HepG2 (cell line): ENCODE data around the gene CST11. TPM values are rescaled to one million over a fixed set of nuclear protein-coding genes. Genes with fewer than 3 reads are reported as not detected.

Experiments
- AGO1 ChIP-seq: fragments of 200-400 bp; formaldehyde crosslinking; IDR thresholded peaks from 2 replicates; pipeline ENCODE4 v1.6.1; 2017; ENCODE audit warnings: mild to moderate bottlenecking, low read depth, low read length, moderate library complexity; ENCODE audit not compliant: poor library complexity, severe bottlenecking
- ARID2 ChIP-seq: sonication (generic); formaldehyde crosslinking; IDR thresholded peaks from 2 replicates; pipeline ENCODE4 v1.8.1; 2022; ENCODE audit warnings: mild to moderate bottlenecking, missing genetic modification reagents, borderline replicate concordance
- HMGA1 ChIP-seq: sonication (generic); formaldehyde crosslinking; conservative IDR thresholded peaks from 2 replicates; pipeline ENCODE4 v1.4.0; 2020; ENCODE audit warnings: missing genetic modification reagents
- HNRNPL ChIP-seq: fragments of 200-400 bp; formaldehyde crosslinking; IDR thresholded peaks from 2 replicates; pipeline ENCODE4 v1.6.1; 2017; ENCODE audit warnings: mild to moderate bottlenecking, low read depth, low read length
- KLF12 ChIP-seq: sonication (generic); formaldehyde crosslinking; IDR thresholded peaks from 2 replicates; pipeline ENCODE4 v1.4.0; 2020; ENCODE audit warnings: missing genetic modification reagents, borderline replicate concordance
- MIER2 ChIP-seq: IDR thresholded peaks from 2 replicates; pipeline ENCODE4 v1.6.1; 2016; ENCODE audit warnings: missing biosample characterization, missing genetic modification reagents
- PHF20 ChIP-seq: sonication (generic); formaldehyde crosslinking; IDR thresholded peaks from 2 replicates; pipeline ENCODE4 v1.5.0; 2020; ENCODE audit warnings: mild to moderate bottlenecking, missing genetic modification reagents
- TEAD2 ChIP-seq: sonication (generic); formaldehyde crosslinking; IDR thresholded peaks from 2 replicates; pipeline ENCODE4 v1.9.0; 2021; ENCODE audit warnings: missing genetic modification reagents
- ZNF441 ChIP-seq: sonication (generic); formaldehyde crosslinking; IDR thresholded peaks from 2 replicates; pipeline ENCODE4 v1.7.0; 2021; ENCODE audit warnings: missing genetic modification reagents, borderline replicate concordance
- ZNF773 ChIP-seq: sonication (generic); formaldehyde crosslinking; IDR thresholded peaks from 2 replicates; pipeline ENCODE4 v1.4.0; 2020; ENCODE audit warnings: missing genetic modification reagents, borderline replicate concordance
- polyA plus RNA-seq, 8 experiments: library from polyadenylated mRNA; depleted of rRNA in 3 of 8; stranded (reverse) in 7 of 8; unstranded in 1 of 8; fragments of >200 nt; fragmentation: Illumina TruSeq in 4 of 8; extraction: Trizol in 4 of 8; gene quantifications; 2 replicates each; pipeline versions ENCODE4 v1.2.1 to v1.2.3, GENCODE V29; 2011 to 2016; ENCODE audit warnings: low read depth in 4 of 8, missing spikeins in 1 of 8, mixed read lengths in 1 of 8; ENCODE audit not compliant: insufficient read depth in 1 of 8
- total RNA-seq, 5 experiments: library from RNA; depleted of rRNA; stranded (reverse); fragments of >200 nt; fragmentation: Illumina TruSeq; extraction: Trizol; gene quantifications; 2 replicates each; pipeline ENCODE4 v1.2.3, GENCODE V29; 2016; ENCODE audit warnings: low read depth in 1 of 5
- TF ChIP-seq, protein P1 (sequence below): sonication (generic); formaldehyde crosslinking; IDR thresholded peaks from 2 replicates; pipeline ENCODE4 v1.4.0; 2020; ENCODE audit warnings: missing genetic modification reagents
- TF ChIP-seq, protein P2 (sequence below): sonication (generic); formaldehyde crosslinking; IDR thresholded peaks from 2 replicates; pipeline ENCODE4 v1.4.0; 2020; ENCODE audit warnings: missing genetic modification reagents, mild to moderate bottlenecking, borderline replicate concordance
- TF ChIP-seq, protein P3 (sequence below): sonication (generic); formaldehyde crosslinking; IDR thresholded peaks from 2 replicates; pipeline ENCODE4 v1.5.1; 2020; ENCODE audit warnings: missing genetic modification reagents, mild to moderate bottlenecking, borderline replicate concordance
- TF ChIP-seq, protein P4 (sequence below): sonication (generic); formaldehyde crosslinking; IDR thresholded peaks from 2 replicates; pipeline ENCODE4 v1.4.0; 2020; ENCODE audit warnings: mild to moderate bottlenecking, missing genetic modification reagents
- TF ChIP-seq, protein P5 (sequence below): IDR thresholded peaks from 2 replicates; pipeline ENCODE4 v1.6.1; 2012; ENCODE audit warnings: inconsistent platforms
- TF ChIP-seq, protein P6 (sequence below): sonication (generic); formaldehyde crosslinking; IDR thresholded peaks from 2 replicates; pipeline ENCODE4 v1.4.0; 2020; ENCODE audit warnings: missing genetic modification reagents

CST11 gene
- total and polyA plus RNA-seq, 2 of the 13 experiments (the other 11 are each of a cell fraction or from before 2014, with no cell fraction given), result not detected

DNA sequence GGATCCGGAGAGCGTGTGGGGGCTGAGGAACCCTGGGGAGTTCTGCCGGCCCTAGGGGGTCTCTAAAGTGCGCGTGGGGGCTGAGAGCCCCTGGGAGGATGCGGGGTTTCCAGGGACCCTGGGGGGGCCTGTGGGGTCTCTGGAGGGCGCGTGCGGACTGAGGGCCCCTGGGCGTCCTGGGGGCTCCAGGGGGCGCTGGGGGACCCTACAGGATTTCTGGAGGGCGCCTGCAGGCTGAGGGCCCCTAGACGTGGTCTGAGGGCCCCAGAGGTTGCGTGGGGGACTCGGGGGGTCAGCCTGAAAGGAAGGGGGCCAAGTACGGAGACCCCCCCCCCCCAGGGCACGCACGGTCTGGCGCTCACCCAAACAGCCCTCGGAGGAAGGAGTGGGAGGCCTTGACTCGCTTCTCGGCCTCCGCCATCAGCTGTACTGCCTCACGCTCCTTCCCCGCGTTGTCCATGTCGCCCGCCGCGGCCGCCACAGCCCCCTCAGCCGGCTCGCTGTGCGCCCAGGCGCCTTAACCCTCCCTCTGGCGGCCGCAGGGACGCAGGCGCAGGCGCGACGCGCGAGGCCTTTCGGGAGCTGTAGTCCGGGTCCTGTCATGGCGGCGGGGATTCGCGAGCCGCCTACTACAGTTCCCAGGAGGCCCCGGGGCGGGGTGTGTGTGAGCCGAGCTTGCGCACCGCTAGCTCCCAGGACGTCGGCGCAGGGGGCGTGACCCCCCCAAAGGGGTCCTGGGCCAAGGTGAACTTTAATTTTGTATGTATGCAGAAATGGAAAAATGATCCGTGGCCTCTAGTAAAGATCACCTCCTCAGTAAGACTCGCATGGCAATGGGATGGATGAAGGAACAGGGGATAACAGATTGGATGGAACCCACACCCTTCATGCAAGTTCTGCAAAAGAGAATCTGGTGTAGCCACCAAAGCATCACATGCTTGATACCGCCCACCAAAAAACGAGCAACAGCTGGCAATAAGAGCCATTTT lies 31.4 kb downstream of the CST11 start, which contains the start of gene NAPB (continued):
- TF ChIP-seq, protein P1, sequence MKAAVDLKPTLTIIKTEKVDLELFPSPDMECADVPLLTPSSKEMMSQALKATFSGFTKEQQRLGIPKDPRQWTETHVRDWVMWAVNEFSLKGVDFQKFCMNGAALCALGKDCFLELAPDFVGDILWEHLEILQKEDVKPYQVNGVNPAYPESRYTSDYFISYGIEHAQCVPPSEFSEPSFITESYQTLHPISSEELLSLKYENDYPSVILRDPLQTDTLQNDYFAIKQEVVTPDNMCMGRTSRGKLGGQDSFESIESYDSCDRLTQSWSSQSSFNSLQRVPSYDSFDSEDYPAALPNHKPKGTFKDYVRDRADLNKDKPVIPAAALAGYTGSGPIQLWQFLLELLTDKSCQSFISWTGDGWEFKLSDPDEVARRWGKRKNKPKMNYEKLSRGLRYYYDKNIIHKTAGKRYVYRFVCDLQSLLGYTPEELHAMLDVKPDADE, result peak; percentile 77; the same call in 1 of the 2 replicates
- TF ChIP-seq MIER2, result no peak
- TF ChIP-seq, protein P2, sequence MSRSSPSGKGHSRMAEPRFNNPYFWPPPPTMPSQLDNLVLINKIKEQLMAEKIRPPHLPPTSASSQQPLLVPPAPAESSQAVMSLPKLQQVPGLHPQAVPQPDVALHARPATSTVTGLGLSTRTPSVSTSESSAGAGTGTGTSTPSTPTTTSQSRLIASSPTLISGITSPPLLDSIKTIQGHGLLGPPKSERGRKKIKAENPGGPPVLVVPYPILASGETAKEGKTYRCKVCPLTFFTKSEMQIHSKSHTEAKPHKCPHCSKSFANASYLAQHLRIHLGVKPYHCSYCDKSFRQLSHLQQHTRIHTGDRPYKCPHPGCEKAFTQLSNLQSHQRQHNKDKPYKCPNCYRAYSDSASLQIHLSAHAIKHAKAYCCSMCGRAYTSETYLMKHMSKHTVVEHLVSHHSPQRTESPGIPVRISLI (CRISPR knock-in tag), result no peak
- peak; percentile 97 for TF ChIP-seq KLF12
- TF ChIP-seq ZNF441 (CRISPR knock-in tag), result no peak
- no peak; the same call in 1 of the 2 replicates for TF ChIP-seq ARID2 (CRISPR knock-in tag)
- TF ChIP-seq, protein P3, sequence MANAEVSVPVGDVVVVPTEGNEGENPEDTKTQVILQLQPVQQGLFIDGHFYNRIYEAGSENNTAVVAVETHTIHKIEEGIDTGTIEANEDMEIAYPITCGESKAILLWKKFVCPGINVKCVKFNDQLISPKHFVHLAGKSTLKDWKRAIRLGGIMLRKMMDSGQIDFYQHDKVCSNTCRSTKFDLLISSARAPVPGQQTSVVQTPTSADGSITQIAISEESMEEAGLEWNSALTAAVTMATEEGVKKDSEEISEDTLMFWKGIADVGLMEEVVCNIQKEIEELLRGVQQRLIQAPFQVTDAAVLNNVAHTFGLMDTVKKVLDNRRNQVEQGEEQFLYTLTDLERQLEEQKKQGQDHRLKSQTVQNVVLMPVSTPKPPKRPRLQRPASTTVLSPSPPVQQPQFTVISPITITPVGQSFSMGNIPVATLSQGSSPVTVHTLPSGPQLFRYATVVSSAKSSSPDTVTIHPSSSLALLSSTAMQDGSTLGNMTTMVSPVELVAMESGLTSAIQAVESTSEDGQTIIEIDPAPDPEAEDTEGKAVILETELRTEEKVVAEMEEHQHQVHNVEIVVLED, result peak; percentile 98
- TF ChIP-seq HMGA1 (CRISPR knock-in tag), result no peak
- TF ChIP-seq HNRNPL, result no peak
- TF ChIP-seq, protein P4, sequence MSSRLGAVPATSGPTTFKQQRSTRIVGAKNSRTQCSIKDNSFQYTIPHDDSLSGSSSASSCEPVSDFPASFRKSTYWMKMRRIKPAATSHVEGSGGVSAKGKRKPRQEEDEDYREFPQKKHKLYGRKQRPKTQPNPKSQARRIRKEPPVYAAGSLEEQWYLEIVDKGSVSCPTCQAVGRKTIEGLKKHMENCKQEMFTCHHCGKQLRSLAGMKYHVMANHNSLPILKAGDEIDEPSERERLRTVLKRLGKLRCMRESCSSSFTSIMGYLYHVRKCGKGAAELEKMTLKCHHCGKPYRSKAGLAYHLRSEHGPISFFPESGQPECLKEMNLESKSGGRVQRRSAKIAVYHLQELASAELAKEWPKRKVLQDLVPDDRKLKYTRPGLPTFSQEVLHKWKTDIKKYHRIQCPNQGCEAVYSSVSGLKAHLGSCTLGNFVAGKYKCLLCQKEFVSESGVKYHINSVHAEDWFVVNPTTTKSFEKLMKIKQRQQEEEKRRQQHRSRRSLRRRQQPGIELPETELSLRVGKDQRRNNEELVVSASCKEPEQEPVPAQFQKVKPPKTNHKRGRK (CRISPR knock-in tag), result no peak
- TF ChIP-seq, protein P5, sequence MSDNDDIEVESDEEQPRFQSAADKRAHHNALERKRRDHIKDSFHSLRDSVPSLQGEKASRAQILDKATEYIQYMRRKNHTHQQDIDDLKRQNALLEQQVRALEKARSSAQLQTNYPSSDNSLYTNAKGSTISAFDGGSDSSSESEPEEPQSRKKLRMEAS, result peak; percentile 68; the same call in 1 of the 2 replicates
- TF ChIP-seq AGO1, result peak; percentile 6
- no peak; the same call in 1 of the 2 replicates for TF ChIP-seq ZNF773 (CRISPR knock-in tag)
- TF ChIP-seq, protein P6, sequence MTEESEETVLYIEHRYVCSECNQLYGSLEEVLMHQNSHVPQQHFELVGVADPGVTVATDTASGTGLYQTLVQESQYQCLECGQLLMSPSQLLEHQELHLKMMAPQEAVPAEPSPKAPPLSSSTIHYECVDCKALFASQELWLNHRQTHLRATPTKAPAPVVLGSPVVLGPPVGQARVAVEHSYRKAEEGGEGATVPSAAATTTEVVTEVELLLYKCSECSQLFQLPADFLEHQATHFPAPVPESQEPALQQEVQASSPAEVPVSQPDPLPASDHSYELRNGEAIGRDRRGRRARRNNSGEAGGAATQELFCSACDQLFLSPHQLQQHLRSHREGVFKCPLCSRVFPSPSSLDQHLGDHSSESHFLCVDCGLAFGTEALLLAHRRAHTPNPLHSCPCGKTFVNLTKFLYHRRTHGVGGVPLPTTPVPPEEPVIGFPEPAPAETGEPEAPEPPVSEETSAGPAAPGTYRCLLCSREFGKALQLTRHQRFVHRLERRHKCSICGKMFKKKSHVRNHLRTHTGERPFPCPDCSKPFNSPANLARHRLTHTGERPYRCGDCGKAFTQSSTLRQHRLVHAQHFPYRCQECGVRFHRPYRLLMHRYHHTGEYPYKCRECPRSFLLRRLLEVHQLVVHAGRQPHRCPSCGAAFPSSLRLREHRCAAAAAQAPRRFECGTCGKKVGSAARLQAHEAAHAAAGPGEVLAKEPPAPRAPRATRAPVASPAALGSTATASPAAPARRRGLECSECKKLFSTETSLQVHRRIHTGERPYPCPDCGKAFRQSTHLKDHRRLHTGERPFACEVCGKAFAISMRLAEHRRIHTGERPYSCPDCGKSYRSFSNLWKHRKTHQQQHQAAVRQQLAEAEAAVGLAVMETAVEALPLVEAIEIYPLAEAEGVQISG (CRISPR knock-in tag), result peak; percentile 88
- TF ChIP-seq TEAD2 (CRISPR knock-in tag), result 0 out of 2 replicates have a peak, but pooled peaks have one; percentile 12
- peak; percentile 79 for TF ChIP-seq PHF20 (CRISPR knock-in tag)
